D721Med (cell line): Measurements from ENCODE around the gene NDUFC1.

Experiments
- DNase-seq: peaks from one replicate; pipeline ENCODE4 v3.0.0; 2011; ENCODE audit warnings: low spot score; ENCODE audit not compliant: insufficient read length
- FAIRE-seq: peaks from 2 replicates; lab custom pipeline; 2011; peaks lifted over from hg19 to GRCh38; lab: Jason Lieb, UNC
- CTCF ChIP-seq: IDR thresholded peaks from 2 replicates; pipeline ENCODE4 v1.5.1; 2012; ENCODE audit warnings: mild to moderate bottlenecking, control low read depth; ENCODE audit not compliant: insufficient read depth; ENCODE audit errors: missing control alignments

Gene NDUFC1

GRCh38 chr4:139295206-139295941 lies 6.9 kb downstream of the NDUFC1 start:
- FAIRE-seq (no peak), DNase-seq (peak; percentile 80)
- TF ChIP-seq CTCF = peak; percentile 92

- FAIRE-seq = no peak
- no peak for TF ChIP-seq CTCF
- DNase-seq = no peak
Measured at GRCh38 chr4:139286186-139286698, 16.0 kb downstream of the NDUFC1 start.

- FAIRE-seq = no peak
- no peak for TF ChIP-seq CTCF
- no peak for DNase-seq
Measured at GRCh38 chr4:139282721-139283075, 19.6 kb downstream of the NDUFC1 start.

- DNase-seq (no peak), FAIRE-seq (no peak)
- no peak for TF ChIP-seq CTCF
Measured at GRCh38 chr4:139282065-139282720, 20.1 kb downstream of the NDUFC1 start.

GRCh38 chr4:139279760-139280620 lies 22.3 kb downstream of the NDUFC1 start, which contains the start of gene MGARP:
TSS of gene MGARP (minus strand) at chr4:139280225. CDS start at chr4:139280158, 67 bp downstream.
- no peak for TF ChIP-seq CTCF
- DNase-seq (no peak), FAIRE-seq (no peak)

- no peak for TF ChIP-seq CTCF
- FAIRE-seq (no peak), DNase-seq (no peak)
Measured at GRCh38 chr4:139278912-139279759, 23.1 kb downstream of the NDUFC1 start.
